Kidney epithelial cell (primary cell): ENCODE results near the gene ASB16. TPM values are rescaled to one million over a fixed set of nuclear protein-coding genes. Genes with fewer than 3 reads are reported as not detected.

ENCODE experiments used
- DNase-seq: peaks from one replicate; pipeline ENCODE4 v3.0.0-alpha.2; 2010; ENCODE audit warnings: low read depth
- H3K27me3 ChIP-seq: 2 replicates; pipeline ENCODE4 v1.6.0; 2011; ENCODE audit warnings: low read length; ENCODE audit not compliant: control insufficient read depth, insufficient read depth
- H3K36me3 ChIP-seq: 2 replicates; pipeline ENCODE4 v1.5.1; 2011; ENCODE audit warnings: low read length; ENCODE audit not compliant: control insufficient read depth, insufficient read depth
- H3K4me3 ChIP-seq: 2 replicates; pipeline ENCODE4 v1.5.1; 2011; ENCODE audit warnings: low read depth, mild to moderate bottlenecking, control low read depth, low read length
- total RNA-seq: library from RNA; depleted of rRNA; stranded (reverse); fragments of >200 nt; gene quantifications from 2 replicates; pipeline ENCODE4 v1.2.3, GENCODE V29; 2015
- TF ChIP-seq, protein P1 (sequence below): IDR thresholded peaks from 2 replicates; pipeline ENCODE4 v1.5.1; 2011; ENCODE audit warnings: mild to moderate bottlenecking, moderate library complexity, low read length, control low read depth, inconsistent platforms; ENCODE audit not compliant: insufficient read depth, poor library complexity, severe bottlenecking

Gene ASB16
- total RNA-seq, 1 donor from 2014 or later, result not detected

GRCh38 chr17:44184212-44184810 is 13.8 kb downstream of the ASB16 start:
- no peak for DNase-seq
- TF ChIP-seq, protein P1, sequence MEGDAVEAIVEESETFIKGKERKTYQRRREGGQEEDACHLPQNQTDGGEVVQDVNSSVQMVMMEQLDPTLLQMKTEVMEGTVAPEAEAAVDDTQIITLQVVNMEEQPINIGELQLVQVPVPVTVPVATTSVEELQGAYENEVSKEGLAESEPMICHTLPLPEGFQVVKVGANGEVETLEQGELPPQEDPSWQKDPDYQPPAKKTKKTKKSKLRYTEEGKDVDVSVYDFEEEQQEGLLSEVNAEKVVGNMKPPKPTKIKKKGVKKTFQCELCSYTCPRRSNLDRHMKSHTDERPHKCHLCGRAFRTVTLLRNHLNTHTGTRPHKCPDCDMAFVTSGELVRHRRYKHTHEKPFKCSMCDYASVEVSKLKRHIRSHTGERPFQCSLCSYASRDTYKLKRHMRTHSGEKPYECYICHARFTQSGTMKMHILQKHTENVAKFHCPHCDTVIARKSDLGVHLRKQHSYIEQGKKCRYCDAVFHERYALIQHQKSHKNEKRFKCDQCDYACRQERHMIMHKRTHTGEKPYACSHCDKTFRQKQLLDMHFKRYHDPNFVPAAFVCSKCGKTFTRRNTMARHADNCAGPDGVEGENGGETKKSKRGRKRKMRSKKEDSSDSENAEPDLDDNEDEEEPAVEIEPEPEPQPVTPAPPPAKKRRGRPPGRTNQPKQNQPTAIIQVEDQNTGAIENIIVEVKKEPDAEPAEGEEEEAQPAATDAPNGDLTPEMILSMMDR, result no peak
- H3K27me3 ChIP-seq, result no peaks in the 10 kb centered on the region
- H3K4me3 ChIP-seq, result no peak overlapping the region
- H3K36me3 ChIP-seq, result no peaks in the 10 kb centered on the region

GRCh38 chr17:44186307-44187130 is 16.0 kb downstream of the ASB16 start, which contains the start of gene TMUB2:
TMUB2 (plus strand) TSS chr17:44186972; CDS start chr17:44187709, 737 bp downstream.
- peak within 1 kb of the TSS; percentile 99 for H3K4me3 ChIP-seq
- H3K27me3 ChIP-seq, result no peaks in the 10 kb centered on the region
- peak; percentile 98 for DNase-seq
- no peaks in the 10 kb centered on the region for H3K36me3 ChIP-seq
- TF ChIP-seq, protein P1, result no peak

- H3K27me3 ChIP-seq, result no peaks in the 10 kb centered on the region
- no peak for DNase-seq
- TF ChIP-seq, protein P1, result no peak
- H3K4me3 ChIP-seq, result peak overlapping the region; percentile 99
- H3K36me3 ChIP-seq, result no peaks in the 10 kb centered on the region
These were observed 16.8 kb downstream of the ASB16 start for GRCh38 chr17:44187131-44187899.

- DNase-seq, result no peak
- H3K4me3 ChIP-seq, result no peak overlapping the region
These were observed 18.3 kb downstream of the ASB16 start for GRCh38 chr17:44188576-44189403.

DNA sequence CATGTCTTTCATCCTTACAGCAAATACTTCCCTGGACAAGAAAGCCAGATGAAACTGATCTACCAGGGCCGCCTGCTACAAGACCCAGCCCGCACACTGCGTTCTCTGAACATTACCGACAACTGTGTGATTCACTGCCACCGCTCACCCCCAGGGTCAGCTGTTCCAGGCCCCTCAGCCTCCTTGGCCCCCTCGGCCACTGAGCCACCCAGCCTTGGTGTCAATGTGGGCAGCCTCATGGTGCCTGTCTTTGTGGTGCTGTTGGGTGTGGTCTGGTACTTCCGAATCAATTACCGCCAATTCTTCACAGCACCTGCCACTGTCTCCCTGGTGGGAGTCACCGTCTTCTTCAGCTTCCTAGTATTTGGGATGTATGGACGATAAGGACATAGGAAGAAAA is 20.0 kb downstream of the ASB16 start:
- TF ChIP-seq, protein P1, result no peak
- H3K36me3 ChIP-seq, result peaks cover 10% of the 10 kb centered on the region

More at GRCh38 chr17:44188576-44189403, 18.3 kb downstream of the ASB16 start:
- H3K27me3 ChIP-seq, result no peaks in the 10 kb centered on the region
- peaks cover 2% of the 10 kb centered on the region for H3K36me3 ChIP-seq
- TF ChIP-seq, protein P1, result no peak

More for the DNA sequence above, 20.0 kb downstream of the ASB16 start:
- DNase-seq, result no peak
- H3K4me3 ChIP-seq, result no peak overlapping the region
- no peaks in the 10 kb centered on the region for H3K27me3 ChIP-seq
